ENCODE measurements around the gene KIN.
"Not testable (repeated sequence)": the region's sequence is repeated elsewhere in the genome, so short reads cannot be mapped to it uniquely, and the experiment has no call there.

The KIN gene

GRCh38 chr10:7722927-7723529 lies 64.8 kb downstream of the KIN start:
- no peak for DNase-seq

GRCh38 chr10:7720478-7720877 lies 67.3 kb downstream of the KIN start:
- no peak for DNase-seq

GRCh38 chr10:7718685-7719084 lies 69.1 kb downstream of the KIN start:
- DNase-seq = no peak

GRCh38 chr10:7717767-7718166 lies 70.0 kb downstream of the KIN start:
- DNase-seq = no peak

- DNase-seq = no peak
Observed at GRCh38 chr10:7715515-7715914, 72.3 kb downstream of the KIN start.

- DNase-seq = not testable (repeated sequence)
Observed at GRCh38 chr10:7711075-7711474, 76.7 kb downstream of the KIN start.

- no peak for DNase-seq
Observed at GRCh38 chr10:7710446-7710845, 77.3 kb downstream of the KIN start.

GRCh38 chr10:7708832-7709231 lies 79.0 kb downstream of the KIN start:
- no peak for DNase-seq

GRCh38 chr10:7707858-7708622 lies 79.8 kb downstream of the KIN start:
- no peak for DNase-seq

GRCh38 chr10:7707102-7707501 lies 80.7 kb downstream of the KIN start:
- no peak for DNase-seq

- DNase-seq = no peak
Observed at GRCh38 chr10:7706534-7707073, 81.2 kb downstream of the KIN start.

- DNase-seq = no peak
Observed at GRCh38 chr10:7705341-7705740, 82.5 kb downstream of the KIN start.

GRCh38 chr10:7704071-7705016 lies 83.4 kb downstream of the KIN start:
- no peak for DNase-seq

- DNase-seq = no peak
Observed at GRCh38 chr10:7703140-7703539, 84.7 kb downstream of the KIN start, which contains the start of gene ITIH2. TSS of gene ITIH2 (plus strand) at chr10:7703316. CDS start at chr10:7703435, 119 bp downstream.

GRCh38 chr10:7702288-7702812 lies 85.4 kb downstream of the KIN start:
- no peak for DNase-seq

GRCh38 chr10:7701158-7701742 lies 86.5 kb downstream of the KIN start:
- no peak for DNase-seq

Measured in NCI-H69 (cell line).